WTC11 (cell line): ENCODE data around the gene FGF14. TPM values are rescaled to one million over a fixed set of nuclear protein-coding genes. Genes with fewer than 3 reads are reported as not detected.

Experiments
- ATAC-seq: fragments of 200-7000 bp; cut with Tn5 transposase; 2 replicates; pipeline ENCODE4 v1.10.0; 2021; ENCODE audit warnings: mild to moderate bottlenecking, moderate library complexity
- CTCF ChIA-PET: fragments of 300-600 bp; sonication (Branson Sonifier 250); formaldehyde crosslinking; loops from one replicate; lab custom pipeline; 2021; ENCODE audit warnings: antibody characterized with exemption; lab: Charles Lee
- POLR2A ChIA-PET: fragments of 350-600 bp; sonication (Branson Sonifier 250); formaldehyde crosslinking; loops from one replicate; lab custom pipeline; 2021; ENCODE audit warnings: antibody characterized with exemption; lab: Charles Lee
- DNase-seq: peaks from one replicate; pipeline ENCODE4 v3.0.0; 2021; ENCODE audit warnings: low spot score
- H3K27ac Mint-ChIP-seq: 2 replicates; pipeline ENCODE4 v1.8.0; 2021; ENCODE audit warnings: mixed read lengths
- H3K27me3 Mint-ChIP-seq: 2 replicates; pipeline ENCODE4 v1.8.0; 2021; ENCODE audit warnings: low read depth, mild to moderate bottlenecking, moderate library complexity, mixed read lengths
- H3K36me3 Mint-ChIP-seq: 2 replicates; pipeline ENCODE4 v1.8.0; 2021; ENCODE audit warnings: mixed read lengths
- H3K4me1 Mint-ChIP-seq: 2 replicates; pipeline ENCODE4 v1.8.0; 2022; ENCODE audit warnings: mixed read lengths
- H3K4me3 Mint-ChIP-seq: 2 replicates; pipeline ENCODE4 v1.8.0; 2021; ENCODE audit warnings: mild to moderate bottlenecking, moderate library complexity, mixed read lengths
- H3K9me3 Mint-ChIP-seq: 2 replicates; pipeline ENCODE4 v1.8.0; 2021; ENCODE audit warnings: mixed read lengths
- FOXK1 ChIP-seq: sonication (generic); formaldehyde crosslinking; IDR thresholded peaks from 2 replicates; pipeline ENCODE4 v1.8.0; 2022; ENCODE audit warnings: mild to moderate bottlenecking, moderate library complexity, missing genetic modification reagents
- NFATC4 ChIP-seq: fragments of 250-450 bp; sonication (Bioruptor Pico); IDR thresholded peaks from 2 replicates; pipeline ENCODE4 v1.9.0; 2021; ENCODE audit warnings: mild to moderate bottlenecking
- NR3C1 ChIP-seq: sonication (generic); formaldehyde crosslinking; conservative IDR thresholded peaks from 2 replicates; pipeline ENCODE4 v1.8.1; 2023; ENCODE audit warnings: low read depth, mild to moderate bottlenecking, missing genetic modification reagents
- TEAD4 ChIP-seq: sonication (generic); formaldehyde crosslinking; IDR thresholded peaks from 2 replicates; pipeline ENCODE4 v1.8.0; 2022; ENCODE audit warnings: mild to moderate bottlenecking, missing genetic modification reagents
- TP53 ChIP-seq: sonication (generic); formaldehyde crosslinking; IDR thresholded peaks from 2 replicates; pipeline ENCODE4 v1.8.1; 2023; ENCODE audit warnings: mild to moderate bottlenecking, missing genetic modification reagents
- ZNF219 ChIP-seq: sonication (generic); formaldehyde crosslinking; IDR thresholded peaks from 2 replicates; pipeline ENCODE4 v1.8.0; 2023; ENCODE audit warnings: missing genetic modification reagents, mild to moderate bottlenecking, borderline replicate concordance
- ZNF263 ChIP-seq: sonication (generic); formaldehyde crosslinking; IDR thresholded peaks from 2 replicates; pipeline ENCODE4 v1.8.1; 2022; ENCODE audit warnings: low read depth, mild to moderate bottlenecking, moderate library complexity, missing genetic modification reagents
- ZNF317 ChIP-seq: sonication (generic); formaldehyde crosslinking; IDR thresholded peaks from 2 replicates; pipeline ENCODE4 v1.8.1; 2023; ENCODE audit warnings: low read depth, mild to moderate bottlenecking, moderate library complexity, missing genetic modification reagents, borderline replicate concordance
- ZNF396 ChIP-seq: fragments of 250-450 bp; sonication (Bioruptor Pico); IDR thresholded peaks from 2 replicates; pipeline ENCODE4 v1.8.0; 2021; ENCODE audit warnings: mild to moderate bottlenecking, moderate library complexity, borderline replicate concordance
- ZNF416 ChIP-seq: fragments of 250-450 bp; sonication (Bioruptor Pico); IDR thresholded peaks from 2 replicates; pipeline ENCODE4 v1.9.0; 2021; ENCODE audit warnings: mild to moderate bottlenecking, inconsistent platforms
- total RNA-seq: library from RNA; stranded (reverse); gene quantifications from 3 replicates; pipeline ENCODE4 v1.2.3, GENCODE V29; 2021
- TF ChIP-seq, protein P1 (sequence below): sonication (generic); formaldehyde crosslinking; IDR thresholded peaks from 2 replicates; pipeline ENCODE4 v1.8.0; 2023; ENCODE audit warnings: mild to moderate bottlenecking, missing genetic modification reagents
- TF ChIP-seq, protein P2 (sequence below): sonication (generic); formaldehyde crosslinking; IDR thresholded peaks from 2 replicates; pipeline ENCODE4 v1.8.0; 2022; ENCODE audit warnings: mild to moderate bottlenecking, missing genetic modification reagents
- TF ChIP-seq, protein P3 (sequence below): sonication (generic); formaldehyde crosslinking; IDR thresholded peaks from 2 replicates; pipeline ENCODE4 v1.8.0; 2022; ENCODE audit warnings: mild to moderate bottlenecking, missing genetic modification reagents
- TF ChIP-seq, protein P4 (sequence below): sonication (generic); formaldehyde crosslinking; IDR thresholded peaks from 2 replicates; pipeline ENCODE4 v1.8.1; 2022; ENCODE audit warnings: low read depth, mild to moderate bottlenecking, moderate library complexity, missing genetic modification reagents, borderline replicate concordance
- TF ChIP-seq, protein P5 (sequence below): sonication (generic); formaldehyde crosslinking; IDR thresholded peaks from 2 replicates; pipeline ENCODE4 v1.8.1; 2023; ENCODE audit warnings: mild to moderate bottlenecking, moderate library complexity, missing genetic modification reagents
- TF ChIP-seq, protein P6 (sequence below): fragments of 250-450 bp; sonication (Bioruptor Pico); IDR thresholded peaks from 2 replicates; pipeline ENCODE4 v1.8.0; 2021; ENCODE audit warnings: mild to moderate bottlenecking
- TF ChIP-seq, protein P7 (sequence below): fragments of 250-450 bp; sonication (Bioruptor Pico); IDR thresholded peaks from 2 replicates; pipeline ENCODE4 v2.1.2; 2022; ENCODE audit warnings: mild to moderate bottlenecking, moderate library complexity
- TF ChIP-seq, protein P8 (sequence below): fragments of 250-450 bp; sonication (Bioruptor Pico); IDR thresholded peaks from 2 replicates; pipeline ENCODE4 v1.9.0; 2021; ENCODE audit warnings: mild to moderate bottlenecking
- TF ChIP-seq, protein P9 (sequence below): sonication (generic); formaldehyde crosslinking; IDR thresholded peaks from 2 replicates; pipeline ENCODE4 v1.8.1; 2022; ENCODE audit warnings: mild to moderate bottlenecking, missing genetic modification reagents, moderate library complexity, borderline replicate concordance

The FGF14 gene
- total RNA-seq, 1 experiment from 2014 or later, result 0.28 TPM

DNA sequence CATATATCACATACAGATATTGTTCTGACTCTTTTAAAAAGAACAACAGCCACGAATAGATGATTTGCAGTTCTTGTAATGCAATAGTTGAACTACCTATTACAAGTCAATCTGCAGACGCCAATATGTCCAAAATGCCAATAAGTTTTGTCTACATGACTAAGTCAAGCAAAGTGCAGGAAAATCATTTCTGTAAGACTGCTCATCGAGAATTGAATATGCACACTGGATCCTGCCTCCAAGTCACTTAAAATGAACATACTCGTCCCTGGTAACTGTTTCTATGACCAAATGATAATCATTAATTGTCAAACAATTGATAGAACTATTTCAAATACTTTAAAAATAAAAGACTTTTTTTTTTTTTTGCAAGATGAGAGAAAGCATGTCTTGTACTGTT is 573.7 kb downstream of the FGF14 start (continued):
- TF ChIP-seq, protein P1, sequence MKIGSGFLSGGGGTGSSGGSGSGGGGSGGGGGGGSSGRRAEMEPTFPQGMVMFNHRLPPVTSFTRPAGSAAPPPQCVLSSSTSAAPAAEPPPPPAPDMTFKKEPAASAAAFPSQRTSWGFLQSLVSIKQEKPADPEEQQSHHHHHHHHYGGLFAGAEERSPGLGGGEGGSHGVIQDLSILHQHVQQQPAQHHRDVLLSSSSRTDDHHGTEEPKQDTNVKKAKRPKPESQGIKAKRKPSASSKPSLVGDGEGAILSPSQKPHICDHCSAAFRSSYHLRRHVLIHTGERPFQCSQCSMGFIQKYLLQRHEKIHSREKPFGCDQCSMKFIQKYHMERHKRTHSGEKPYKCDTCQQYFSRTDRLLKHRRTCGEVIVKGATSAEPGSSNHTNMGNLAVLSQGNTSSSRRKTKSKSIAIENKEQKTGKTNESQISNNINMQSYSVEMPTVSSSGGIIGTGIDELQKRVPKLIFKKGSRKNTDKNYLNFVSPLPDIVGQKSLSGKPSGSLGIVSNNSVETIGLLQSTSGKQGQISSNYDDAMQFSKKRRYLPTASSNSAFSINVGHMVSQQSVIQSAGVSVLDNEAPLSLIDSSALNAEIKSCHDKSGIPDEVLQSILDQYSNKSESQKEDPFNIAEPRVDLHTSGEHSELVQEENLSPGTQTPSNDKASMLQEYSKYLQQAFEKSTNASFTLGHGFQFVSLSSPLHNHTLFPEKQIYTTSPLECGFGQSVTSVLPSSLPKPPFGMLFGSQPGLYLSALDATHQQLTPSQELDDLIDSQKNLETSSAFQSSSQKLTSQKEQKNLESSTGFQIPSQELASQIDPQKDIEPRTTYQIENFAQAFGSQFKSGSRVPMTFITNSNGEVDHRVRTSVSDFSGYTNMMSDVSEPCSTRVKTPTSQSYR, result no peak
- TF ChIP-seq, protein P2, sequence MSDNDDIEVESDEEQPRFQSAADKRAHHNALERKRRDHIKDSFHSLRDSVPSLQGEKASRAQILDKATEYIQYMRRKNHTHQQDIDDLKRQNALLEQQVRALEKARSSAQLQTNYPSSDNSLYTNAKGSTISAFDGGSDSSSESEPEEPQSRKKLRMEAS, result no peak
- no peak for TF ChIP-seq NR3C1 (CRISPR knock-in tag)
- TF ChIP-seq, protein P3, sequence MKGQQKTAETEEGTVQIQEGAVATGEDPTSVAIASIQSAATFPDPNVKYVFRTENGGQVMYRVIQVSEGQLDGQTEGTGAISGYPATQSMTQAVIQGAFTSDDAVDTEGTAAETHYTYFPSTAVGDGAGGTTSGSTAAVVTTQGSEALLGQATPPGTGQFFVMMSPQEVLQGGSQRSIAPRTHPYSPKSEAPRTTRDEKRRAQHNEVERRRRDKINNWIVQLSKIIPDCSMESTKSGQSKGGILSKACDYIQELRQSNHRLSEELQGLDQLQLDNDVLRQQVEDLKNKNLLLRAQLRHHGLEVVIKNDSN (CRISPR knock-in tag), result no peak
- TF ChIP-seq TP53 (CRISPR knock-in tag), result no peak
- TF ChIP-seq, protein P4, sequence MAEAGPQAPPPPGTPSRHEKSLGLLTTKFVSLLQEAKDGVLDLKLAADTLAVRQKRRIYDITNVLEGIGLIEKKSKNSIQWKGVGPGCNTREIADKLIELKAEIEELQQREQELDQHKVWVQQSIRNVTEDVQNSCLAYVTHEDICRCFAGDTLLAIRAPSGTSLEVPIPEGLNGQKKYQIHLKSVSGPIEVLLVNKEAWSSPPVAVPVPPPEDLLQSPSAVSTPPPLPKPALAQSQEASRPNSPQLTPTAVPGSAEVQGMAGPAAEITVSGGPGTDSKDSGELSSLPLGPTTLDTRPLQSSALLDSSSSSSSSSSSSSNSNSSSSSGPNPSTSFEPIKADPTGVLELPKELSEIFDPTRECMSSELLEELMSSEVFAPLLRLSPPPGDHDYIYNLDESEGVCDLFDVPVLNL, result no peak

DNA sequence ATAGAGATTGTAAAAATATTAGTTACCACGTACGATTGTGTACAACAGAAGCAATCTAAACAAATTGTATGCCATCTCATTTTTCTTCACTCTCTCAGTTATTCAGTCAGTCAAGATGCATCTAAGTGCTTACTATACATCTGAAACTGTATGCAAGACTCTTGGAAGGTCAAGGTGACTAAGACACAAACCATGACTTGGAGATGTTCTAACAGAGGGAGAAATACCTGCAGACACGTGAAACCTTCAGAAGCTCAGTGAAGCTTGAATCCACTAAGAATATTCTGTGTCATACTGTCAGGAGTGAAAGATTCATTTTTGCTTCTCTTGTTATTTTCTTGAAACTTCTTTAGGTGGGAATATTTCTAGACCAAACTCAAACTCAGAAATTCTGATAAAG is 584.0 kb downstream of the FGF14 start:
- Mint-ChIP-seq H3K4me3 (no peak overlapping the region), H3K9me3 (peaks cover 9% of the 10 kb centered on the region; the same call in 1 of the 2 replicates), H3K4me1 (no peaks in the 10 kb centered on the region), H3K36me3 (no peaks in the 10 kb centered on the region), H3K27me3 (no peaks in the 10 kb centered on the region), H3K27ac (no peak overlapping the region)
- DNase-seq, result no peak
- CTCF ChIA-PET, result no interaction called here
- no peak for TF ChIP-seq ZNF416
- no peak for TF ChIP-seq ZNF219 (CRISPR knock-in tag)
- no peak for TF ChIP-seq ZNF263 (CRISPR knock-in tag)
- no peak for TF ChIP-seq NFATC4
- TF ChIP-seq FOXK1, result no peak
- TF ChIP-seq, protein P5, sequence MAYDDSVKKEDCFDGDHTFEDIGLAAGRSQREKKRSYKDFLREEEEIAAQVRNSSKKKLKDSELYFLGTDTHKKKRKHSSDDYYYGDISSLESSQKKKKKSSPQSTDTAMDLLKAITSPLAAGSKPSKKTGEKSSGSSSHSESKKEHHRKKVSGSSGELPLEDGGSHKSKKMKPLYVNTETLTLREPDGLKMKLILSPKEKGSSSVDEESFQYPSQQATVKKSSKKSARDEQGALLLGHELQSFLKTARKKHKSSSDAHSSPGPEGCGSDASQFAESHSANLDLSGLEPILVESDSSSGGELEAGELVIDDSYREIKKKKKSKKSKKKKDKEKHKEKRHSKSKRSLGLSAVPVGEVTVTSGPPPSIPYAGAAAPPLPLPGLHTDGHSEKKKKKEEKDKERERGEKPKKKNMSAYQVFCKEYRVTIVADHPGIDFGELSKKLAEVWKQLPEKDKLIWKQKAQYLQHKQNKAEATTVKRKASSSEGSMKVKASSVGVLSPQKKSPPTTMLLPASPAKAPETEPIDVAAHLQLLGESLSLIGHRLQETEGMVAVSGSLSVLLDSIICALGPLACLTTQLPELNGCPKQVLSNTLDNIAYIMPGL (CRISPR knock-in tag), result no peak
- TF ChIP-seq TEAD4 (CRISPR knock-in tag), result no peak
- TF ChIP-seq, protein P6, sequence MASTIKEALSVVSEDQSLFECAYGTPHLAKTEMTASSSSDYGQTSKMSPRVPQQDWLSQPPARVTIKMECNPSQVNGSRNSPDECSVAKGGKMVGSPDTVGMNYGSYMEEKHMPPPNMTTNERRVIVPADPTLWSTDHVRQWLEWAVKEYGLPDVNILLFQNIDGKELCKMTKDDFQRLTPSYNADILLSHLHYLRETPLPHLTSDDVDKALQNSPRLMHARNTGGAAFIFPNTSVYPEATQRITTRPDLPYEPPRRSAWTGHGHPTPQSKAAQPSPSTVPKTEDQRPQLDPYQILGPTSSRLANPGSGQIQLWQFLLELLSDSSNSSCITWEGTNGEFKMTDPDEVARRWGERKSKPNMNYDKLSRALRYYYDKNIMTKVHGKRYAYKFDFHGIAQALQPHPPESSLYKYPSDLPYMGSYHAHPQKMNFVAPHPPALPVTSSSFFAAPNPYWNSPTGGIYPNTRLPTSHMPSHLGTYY, result no peak
- TF ChIP-seq, protein P7, sequence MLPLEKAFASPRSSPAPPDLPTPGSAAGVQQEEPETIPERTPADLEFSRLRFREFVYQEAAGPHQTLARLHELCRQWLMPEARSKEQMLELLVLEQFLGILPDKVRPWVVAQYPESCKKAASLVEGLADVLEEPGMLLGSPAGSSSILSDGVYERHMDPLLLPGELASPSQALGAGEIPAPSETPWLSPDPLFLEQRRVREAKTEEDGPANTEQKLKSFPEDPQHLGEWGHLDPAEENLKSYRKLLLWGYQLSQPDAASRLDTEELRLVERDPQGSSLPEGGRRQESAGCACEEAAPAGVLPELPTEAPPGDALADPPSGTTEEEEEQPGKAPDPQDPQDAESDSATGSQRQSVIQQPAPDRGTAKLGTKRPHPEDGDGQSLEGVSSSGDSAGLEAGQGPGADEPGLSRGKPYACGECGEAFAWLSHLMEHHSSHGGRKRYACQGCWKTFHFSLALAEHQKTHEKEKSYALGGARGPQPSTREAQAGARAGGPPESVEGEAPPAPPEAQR (CRISPR knock-in tag), result no peak
- TF ChIP-seq, protein P8, sequence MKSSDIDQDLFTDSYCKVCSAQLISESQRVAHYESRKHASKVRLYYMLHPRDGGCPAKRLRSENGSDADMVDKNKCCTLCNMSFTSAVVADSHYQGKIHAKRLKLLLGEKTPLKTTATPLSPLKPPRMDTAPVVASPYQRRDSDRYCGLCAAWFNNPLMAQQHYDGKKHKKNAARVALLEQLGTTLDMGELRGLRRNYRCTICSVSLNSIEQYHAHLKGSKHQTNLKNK, result no peak
- no peak for TF ChIP-seq ZNF317
- TF ChIP-seq, protein P2, result no peak
- TF ChIP-seq, protein P9, sequence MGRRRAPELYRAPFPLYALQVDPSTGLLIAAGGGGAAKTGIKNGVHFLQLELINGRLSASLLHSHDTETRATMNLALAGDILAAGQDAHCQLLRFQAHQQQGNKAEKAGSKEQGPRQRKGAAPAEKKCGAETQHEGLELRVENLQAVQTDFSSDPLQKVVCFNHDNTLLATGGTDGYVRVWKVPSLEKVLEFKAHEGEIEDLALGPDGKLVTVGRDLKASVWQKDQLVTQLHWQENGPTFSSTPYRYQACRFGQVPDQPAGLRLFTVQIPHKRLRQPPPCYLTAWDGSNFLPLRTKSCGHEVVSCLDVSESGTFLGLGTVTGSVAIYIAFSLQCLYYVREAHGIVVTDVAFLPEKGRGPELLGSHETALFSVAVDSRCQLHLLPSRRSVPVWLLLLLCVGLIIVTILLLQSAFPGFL (CRISPR knock-in tag), result no peak
- no peak for TF ChIP-seq ZNF396 (CRISPR knock-in tag)
- POLR2A ChIA-PET, result no interaction called here
- no peak for ATAC-seq
